Measurements from ENCODE around the gene OTUB2.

OTUB2 gene

DNA sequence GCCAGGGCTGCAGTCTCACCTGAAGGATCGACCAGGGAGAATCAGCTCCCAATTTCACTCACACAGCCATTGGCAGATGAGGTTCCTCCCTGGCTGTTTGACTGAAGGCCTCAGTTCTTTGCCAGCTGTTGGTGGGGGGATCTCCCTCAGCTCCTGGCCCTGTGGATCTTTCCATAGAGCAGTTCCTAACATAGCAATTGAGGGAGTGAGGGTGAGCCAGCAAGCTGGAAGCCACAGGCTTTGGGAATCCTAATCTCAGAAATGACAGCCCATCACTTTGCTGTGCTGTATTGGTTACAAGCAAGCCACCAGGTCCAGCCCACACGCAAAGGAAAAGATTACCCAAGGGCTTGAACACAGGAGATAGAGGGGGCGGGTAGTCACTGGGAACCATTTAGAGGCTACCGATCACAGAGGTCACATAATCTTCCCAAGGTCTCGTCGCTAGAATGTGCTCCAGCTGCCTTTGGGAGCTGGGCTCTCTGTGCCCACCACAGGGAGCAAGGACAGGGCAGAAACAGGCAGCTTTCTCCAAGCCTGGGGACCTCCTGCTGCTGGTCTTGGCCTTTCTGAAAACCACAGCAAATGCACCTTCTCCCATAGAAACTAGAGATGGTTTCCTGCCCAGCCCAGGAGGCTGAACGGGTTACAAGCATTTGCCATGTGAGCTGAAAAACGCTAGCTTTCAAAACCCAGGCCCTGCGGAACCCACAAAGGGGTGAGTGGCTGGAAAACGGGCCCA is 4.6 kb upstream of the OTUB2 start:
- DNase-seq (ENCODE audit: low read depth) = no peak

DNA sequence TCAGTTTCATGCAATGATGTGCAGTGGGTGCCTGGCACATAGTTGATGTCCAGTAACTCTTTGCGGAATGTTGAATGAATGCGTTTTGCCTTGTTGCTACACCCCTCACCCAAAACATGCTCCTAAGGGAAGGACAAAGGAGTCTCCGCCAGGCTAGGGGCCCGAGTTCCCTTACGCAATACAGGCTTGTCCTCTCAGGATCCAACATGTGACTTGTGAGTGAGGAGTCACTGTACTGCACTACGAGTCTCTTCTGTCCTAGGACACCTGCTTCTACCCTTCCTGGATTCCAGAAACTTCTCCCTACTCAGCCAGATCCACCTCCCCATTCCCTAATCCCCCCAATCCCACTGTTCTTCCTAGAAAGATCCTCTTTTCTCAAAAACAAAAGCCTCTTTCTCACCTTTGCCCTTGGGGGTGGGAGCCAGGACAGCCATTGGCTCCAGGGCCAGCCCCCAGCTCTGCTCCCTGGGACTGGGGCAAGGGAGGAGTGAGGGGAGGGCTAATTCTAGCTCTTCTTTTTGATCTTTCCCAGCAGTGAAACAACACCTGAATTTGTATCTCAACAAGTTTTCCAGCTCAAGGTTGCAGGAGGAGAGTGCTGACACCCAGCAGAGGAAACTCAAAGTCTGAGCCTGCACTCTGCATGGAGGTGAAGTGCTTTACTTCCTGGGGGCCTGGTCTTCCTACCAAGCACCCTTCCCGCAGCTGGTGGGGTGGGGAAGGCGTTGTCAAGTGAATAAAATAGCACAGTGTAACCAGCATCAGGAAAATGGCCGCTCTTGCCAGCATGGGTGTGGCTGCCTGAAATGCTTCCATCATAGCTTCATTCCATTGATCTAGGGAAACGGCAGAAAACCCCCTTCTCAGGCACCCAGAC is 3.4 kb upstream of the OTUB2 start:
- no peak for DNase-seq (ENCODE audit: low read depth)

- DNase-seq (ENCODE audit: low read depth) = no peak
Measured at GRCh38 chr14:94024549-94024948, 1.6 kb upstream of the OTUB2 start.

DNA sequence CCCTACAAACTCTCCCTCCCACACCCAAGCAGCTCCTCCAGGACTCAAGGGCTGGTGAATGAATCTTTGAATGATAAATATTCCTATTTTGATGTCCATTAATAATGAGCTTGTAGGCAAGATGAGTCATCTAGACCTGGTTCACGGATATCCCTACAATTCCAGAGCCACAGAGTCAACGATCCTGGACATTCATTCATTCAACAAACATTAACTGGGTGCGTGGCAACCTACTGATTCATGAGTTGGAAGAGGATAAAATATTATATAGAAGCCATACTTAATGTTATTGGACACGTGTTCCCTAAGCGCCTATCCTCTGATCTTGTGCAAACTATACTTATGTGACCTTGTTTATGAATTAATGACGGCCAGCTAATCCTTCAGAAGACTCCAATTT is 420 bp upstream of the OTUB2 start:
- no peak for DNase-seq (ENCODE audit: low read depth)

GRCh38 chr14:94026889-94027469 is 839 bp downstream of the OTUB2 start:
- no peak for DNase-seq (ENCODE audit: low read depth)

GRCh38 chr14:94027566-94028449 is 1.7 kb downstream of the OTUB2 start:
- DNase-seq (ENCODE audit: low read depth) = no peak

DNA sequence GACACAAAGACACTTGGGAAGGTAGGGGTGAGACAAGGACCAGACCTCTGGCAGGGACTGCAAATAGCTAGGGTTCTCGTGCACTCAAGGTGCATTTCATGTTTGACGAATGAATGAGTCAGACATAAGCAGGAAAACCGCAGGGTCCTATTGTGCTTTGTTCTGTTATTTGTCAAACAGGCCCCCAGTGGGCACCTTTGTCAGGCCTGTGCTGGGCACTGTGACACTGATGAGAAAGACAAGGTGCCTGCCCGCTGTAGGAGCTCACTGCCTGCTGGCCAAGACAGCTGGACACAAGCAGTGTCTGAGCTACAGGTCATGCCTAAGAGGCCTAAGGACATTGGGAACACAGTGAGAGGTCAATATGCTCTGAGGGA is 2.3 kb downstream of the OTUB2 start:
- no peak for DNase-seq (ENCODE audit: low read depth)

- no peak for DNase-seq (ENCODE audit: low read depth)
Measured at GRCh38 chr14:94029265-94029664, 3.1 kb downstream of the OTUB2 start.

- DNase-seq (ENCODE audit: low read depth) = no peak
Measured at GRCh38 chr14:94029671-94030203, 3.6 kb downstream of the OTUB2 start.

- DNase-seq (ENCODE audit: low read depth) = no peak
Measured at GRCh38 chr14:94030571-94030970, 4.4 kb downstream of the OTUB2 start.

GRCh38 chr14:94031161-94031882 is 5.2 kb downstream of the OTUB2 start:
- no peak for DNase-seq (ENCODE audit: low read depth)

GRCh38 chr14:94031883-94032279 is 5.7 kb downstream of the OTUB2 start:
- DNase-seq (ENCODE audit: low read depth) = no peak

DNA sequence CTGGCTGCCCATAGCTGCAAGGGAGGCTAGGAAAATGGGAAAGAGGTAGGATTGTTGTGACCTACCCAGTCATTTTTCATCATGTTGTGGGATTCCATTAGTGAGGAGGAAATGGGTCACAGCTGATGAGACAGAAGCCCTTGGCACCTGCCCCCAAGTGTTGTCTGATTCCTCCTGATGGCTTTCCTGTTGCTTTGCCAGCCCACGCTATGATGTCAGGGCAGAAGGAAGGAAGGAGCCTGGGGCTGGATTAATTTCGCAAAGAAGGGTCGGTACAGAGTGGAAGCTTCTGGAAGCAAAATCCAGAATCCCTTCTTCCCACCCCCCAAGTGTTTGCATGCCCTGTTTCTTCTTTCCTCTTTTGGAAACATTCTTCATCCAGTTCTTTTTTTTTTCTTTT is 8.7 kb downstream of the OTUB2 start:
- no peak for DNase-seq (ENCODE audit: low read depth)

DNA sequence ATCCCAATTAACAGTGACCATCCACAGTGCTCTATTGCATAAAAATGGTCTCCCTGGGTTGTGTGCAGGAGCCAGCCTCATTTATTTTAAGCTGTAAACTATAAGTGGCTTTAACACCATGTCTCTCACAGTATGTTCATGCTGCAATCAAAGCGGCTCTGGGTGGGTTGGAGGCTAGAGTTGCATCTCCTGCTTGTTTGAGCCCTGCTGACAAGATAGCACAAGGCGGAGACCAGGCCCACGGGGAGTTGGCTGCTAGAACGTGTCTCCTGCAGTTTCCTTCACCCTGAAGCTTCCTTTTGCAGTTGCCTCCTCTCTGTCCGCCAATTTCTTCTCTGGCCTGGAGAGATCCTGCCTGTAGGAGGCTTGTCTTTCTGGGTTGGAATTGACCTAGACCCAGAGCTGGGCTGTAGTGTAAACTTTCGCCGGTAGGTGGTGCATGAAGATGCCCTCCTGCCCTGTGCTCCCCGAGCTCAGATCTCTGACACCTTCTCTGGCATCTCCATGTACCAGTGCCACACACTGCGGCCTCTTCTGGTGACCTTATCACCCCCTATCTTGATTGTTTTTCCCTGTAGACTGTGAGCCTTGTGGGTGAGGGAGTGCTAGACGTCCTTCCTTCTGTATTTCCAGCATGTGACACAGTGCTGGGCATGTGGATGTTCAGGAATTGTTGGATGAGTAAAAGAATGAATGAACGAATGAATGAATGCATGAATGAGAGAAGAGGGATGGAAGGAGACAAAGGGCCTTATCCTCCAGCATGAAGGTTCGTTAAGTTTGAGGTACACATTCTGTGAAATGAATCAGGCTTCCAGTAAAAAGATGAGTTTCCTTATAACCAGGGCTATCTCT is 10.4 kb downstream of the OTUB2 start:
- peak; percentile 47 for DNase-seq (ENCODE audit: low read depth)

DNA sequence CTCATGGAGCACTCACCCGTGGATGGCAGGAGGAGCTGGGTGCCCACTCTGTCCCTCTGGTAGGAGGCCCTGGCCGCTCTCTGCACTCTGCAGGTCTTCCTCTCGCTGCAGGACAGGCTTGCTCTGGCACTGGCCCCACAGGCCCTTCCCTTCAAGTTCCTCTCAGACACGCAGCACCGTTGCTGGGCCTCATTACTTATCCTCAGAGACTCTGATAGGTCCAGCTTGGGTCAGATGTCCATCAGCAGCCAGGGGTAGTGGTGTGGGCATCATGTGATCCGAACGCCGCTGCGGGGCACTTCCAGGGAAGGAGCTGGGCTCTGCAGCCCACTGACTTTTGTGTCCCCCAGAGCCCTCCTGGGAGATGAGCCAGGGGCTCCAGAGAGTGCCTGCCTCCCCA is 11.8 kb downstream of the OTUB2 start:
- DNase-seq (ENCODE audit: low read depth) = no peak

DNA sequence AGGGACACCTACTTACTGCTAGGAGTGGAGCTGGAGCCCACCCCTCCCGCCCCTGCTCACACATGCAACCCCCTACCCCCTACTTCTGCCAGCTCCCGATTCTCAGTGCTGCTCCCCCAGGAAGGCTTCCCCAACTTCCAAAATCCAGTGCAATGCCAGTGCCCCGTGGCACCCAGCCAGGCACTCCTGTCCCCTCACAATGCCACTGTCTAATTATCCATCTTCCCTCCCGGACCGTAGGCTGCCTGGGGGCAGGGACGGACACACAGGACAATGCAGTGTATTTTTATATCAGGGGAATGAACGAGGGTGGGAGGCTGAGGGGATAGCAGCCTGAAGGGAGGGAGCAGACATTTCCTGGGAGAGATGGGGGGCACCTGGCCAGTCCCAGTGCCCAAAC is 12.4 kb downstream of the OTUB2 start:
- no peak for DNase-seq (ENCODE audit: low read depth)

- DNase-seq (ENCODE audit: low read depth) = no peak
Measured at GRCh38 chr14:94038921-94039629, 12.9 kb downstream of the OTUB2 start.

GRCh38 chr14:94040247-94040646 is 14.1 kb downstream of the OTUB2 start:
- no peak for DNase-seq (ENCODE audit: low read depth)

DNA sequence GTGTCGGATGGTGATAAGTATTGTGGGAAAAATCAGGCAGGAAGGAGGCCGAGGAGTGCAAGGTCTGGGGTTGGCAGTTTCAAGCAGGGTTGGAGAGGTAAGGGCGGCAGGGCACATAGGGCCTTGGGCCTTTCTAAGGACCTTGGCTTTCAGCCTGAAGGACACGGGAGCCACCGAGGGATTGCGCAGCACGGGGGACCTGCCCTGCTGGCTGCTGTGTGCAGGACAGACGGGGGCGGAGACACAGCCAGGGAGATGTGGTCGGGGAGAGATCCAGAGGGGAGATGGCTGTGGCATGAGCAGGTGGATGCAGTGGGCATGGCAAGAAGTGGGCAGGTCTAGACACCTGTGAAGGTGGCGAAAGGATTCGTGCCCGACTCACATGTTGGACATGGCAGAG is 14.7 kb downstream of the OTUB2 start:
- no peak for DNase-seq (ENCODE audit: low read depth)

All from stimulated activated CD8-positive, alpha-beta memory T cell treated with anti-CD3 and anti-CD28 coated beads, Interleukin-15, amount 100 ng/mL, for 24 hours (primary cell).